ENCODE data around the gene PTPRG. TPM values are rescaled to one million over a fixed set of nuclear protein-coding genes. Genes with fewer than 3 reads are reported as not detected.
"Not testable (repeated sequence)": the region's sequence is repeated elsewhere in the genome, so short reads cannot be mapped to it uniquely, and the experiment has no call there.

PTPRG gene
- total RNA-seq, 1 donor from 2014 or later: 4.2 TPM

DNA sequence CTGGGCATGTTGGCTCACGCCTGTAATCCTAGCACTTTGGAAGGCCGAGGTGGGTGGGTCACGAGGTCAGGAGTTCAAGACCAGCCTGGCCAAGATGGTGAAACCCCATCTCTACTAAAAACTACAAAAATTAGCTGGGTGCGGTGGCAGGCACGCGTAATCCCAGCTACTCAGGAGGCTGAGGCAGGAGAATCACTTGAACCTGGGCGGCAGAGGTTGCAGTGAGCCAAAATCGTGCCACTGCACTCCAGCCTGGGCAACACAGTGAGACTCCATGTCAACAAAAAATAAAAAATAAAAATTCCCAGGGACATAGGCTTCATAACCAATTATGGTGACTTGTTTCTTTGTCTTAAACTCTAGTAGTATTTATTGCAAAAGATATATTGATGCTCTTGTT lies 155.3 kb downstream of the PTPRG start:
- H3K36me3 Mint-ChIP-seq (ENCODE audit: low read depth); H3K4me3 Mint-ChIP-seq; H3K4me1 Mint-ChIP-seq; H3K9me3 Mint-ChIP-seq; H3K27me3 Mint-ChIP-seq; intact Hi-C loops (cut with micrococcal nuclease); H3K27ac Mint-ChIP-seq; DNase-seq: not testable (repeated sequence)

DNA sequence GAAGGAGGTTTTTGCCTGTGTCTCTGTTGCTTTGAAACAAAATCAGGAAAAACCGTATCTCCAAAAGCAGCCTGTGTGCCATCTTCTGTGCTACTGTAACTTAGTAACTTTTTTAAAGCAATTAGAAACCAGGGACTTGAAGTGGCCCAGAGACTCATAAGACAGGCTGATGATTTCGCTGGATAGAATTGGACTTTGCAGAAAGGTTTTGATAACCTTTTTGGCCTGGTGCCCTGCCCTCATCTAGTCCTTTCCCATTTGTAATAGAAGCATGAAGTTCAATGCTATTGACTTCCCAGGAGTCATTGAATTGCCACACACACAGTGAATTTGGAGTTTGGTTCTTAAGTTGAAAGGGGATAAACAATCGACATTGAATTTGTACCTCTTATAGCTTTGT lies 157.2 kb downstream of the PTPRG start:
- intact Hi-C loops (cut with micrococcal nuclease): no loop called here
- no peak overlapping the region for H3K4me3 Mint-ChIP-seq

GRCh38 chr3:61719278-61719977 lies 158.1 kb downstream of the PTPRG start:
- H3K9me3 Mint-ChIP-seq: no peaks in the 10 kb centered on the region
- no peak for DNase-seq
- intact Hi-C loops (cut with micrococcal nuclease): no loop called here
- H3K4me3 Mint-ChIP-seq: no peak overlapping the region
- peaks cover 2% of the 10 kb centered on the region for H3K27me3 Mint-ChIP-seq
- H3K4me1 Mint-ChIP-seq: no peaks in the 10 kb centered on the region
- no peaks in the 10 kb centered on the region for H3K36me3 Mint-ChIP-seq (ENCODE audit: low read depth)
- H3K27ac Mint-ChIP-seq: no peak overlapping the region

More for the DNA sequence above, 157.2 kb downstream of the PTPRG start:
- Mint-ChIP-seq H3K27ac (no peak overlapping the region), H3K36me3 (ENCODE audit: low read depth) (no peaks in the 10 kb centered on the region), H3K9me3 (no peaks in the 10 kb centered on the region), H3K4me1 (no peaks in the 10 kb centered on the region), H3K27me3 (peaks cover 2% of the 10 kb centered on the region)
- DNase-seq: no peak

- DNase-seq: no peak
- no peaks in the 10 kb centered on the region for H3K4me1 Mint-ChIP-seq
- peaks cover 2% of the 10 kb centered on the region for H3K27me3 Mint-ChIP-seq
- H3K36me3 Mint-ChIP-seq (ENCODE audit: low read depth): no peaks in the 10 kb centered on the region
- H3K27ac Mint-ChIP-seq: no peak overlapping the region
- intact Hi-C loops (cut with micrococcal nuclease): no loop called here
- H3K9me3 Mint-ChIP-seq: no peaks in the 10 kb centered on the region
- no peak overlapping the region for H3K4me3 Mint-ChIP-seq
Measured at GRCh38 chr3:61723038-61723437, 161.7 kb downstream of the PTPRG start.

DNA sequence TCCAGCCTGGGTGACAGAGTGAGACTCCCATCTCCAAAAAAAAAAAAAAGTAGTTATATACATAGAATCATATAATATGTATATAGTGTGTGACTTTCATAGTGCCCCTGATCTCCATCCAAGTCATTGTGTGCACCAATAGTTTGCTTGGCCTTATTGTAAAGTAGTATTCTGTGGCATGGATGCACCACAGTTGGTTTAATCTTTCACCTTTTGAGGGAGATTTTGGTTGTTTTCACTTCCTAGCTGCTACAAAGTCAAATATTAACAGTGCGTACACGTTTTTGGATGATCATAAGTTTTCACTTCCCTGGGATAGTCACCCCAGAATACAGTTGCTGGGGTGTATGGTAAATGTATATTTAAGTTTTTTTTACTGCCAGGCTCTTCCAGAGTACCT lies 162.8 kb downstream of the PTPRG start:
- no peak for DNase-seq
- Mint-ChIP-seq H3K4me3 (no peak overlapping the region), H3K27ac (no peak overlapping the region), H3K4me1 (no peaks in the 10 kb centered on the region), H3K9me3 (no peaks in the 10 kb centered on the region), H3K27me3 (peaks cover 2% of the 10 kb centered on the region), H3K36me3 (ENCODE audit: low read depth) (no peaks in the 10 kb centered on the region)
- intact Hi-C loops (cut with micrococcal nuclease): no loop called here

GRCh38 chr3:61724801-61725200 lies 163.4 kb downstream of the PTPRG start:
- Mint-ChIP-seq H3K27me3 (peaks cover 2% of the 10 kb centered on the region), H3K4me1 (no peaks in the 10 kb centered on the region), H3K27ac (no peak overlapping the region), H3K4me3 (no peak overlapping the region), H3K9me3 (no peaks in the 10 kb centered on the region), H3K36me3 (ENCODE audit: low read depth) (no peaks in the 10 kb centered on the region)
- DNase-seq: no peak
- intact Hi-C loops (cut with micrococcal nuclease): no loop called here

DNA sequence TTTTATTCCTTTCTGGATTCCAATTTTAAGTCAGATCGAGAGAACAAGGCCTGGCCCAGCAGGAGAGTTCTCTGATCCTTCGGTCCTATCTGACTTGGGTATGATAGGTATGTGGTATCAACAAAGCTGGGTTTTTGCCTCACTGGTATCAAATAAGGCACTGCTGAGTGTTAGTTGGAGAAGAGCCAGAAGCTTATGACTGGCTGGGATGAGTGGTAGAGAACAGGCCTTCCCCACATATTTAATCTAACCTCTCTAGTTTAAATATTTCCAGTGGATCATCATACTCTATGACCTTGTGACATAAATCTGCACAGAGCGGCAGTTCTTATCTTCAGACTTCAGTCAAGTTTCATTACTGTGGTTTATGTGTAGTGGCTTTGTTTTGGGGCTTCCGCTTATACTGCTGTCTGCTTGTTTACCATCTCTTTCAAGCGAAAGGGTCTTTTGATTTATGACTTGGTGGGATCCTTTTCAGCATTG lies 164.5 kb downstream of the PTPRG start:
- H3K4me1 Mint-ChIP-seq: no peaks in the 10 kb centered on the region
- H3K9me3 Mint-ChIP-seq: no peaks in the 10 kb centered on the region
- no peak overlapping the region for H3K4me3 Mint-ChIP-seq
- H3K36me3 Mint-ChIP-seq (ENCODE audit: low read depth): no peaks in the 10 kb centered on the region
- intact Hi-C loops (cut with micrococcal nuclease): no loop called here
- H3K27ac Mint-ChIP-seq: no peak overlapping the region
- H3K27me3 Mint-ChIP-seq: peaks cover 2% of the 10 kb centered on the region
- no peak for DNase-seq

DNA sequence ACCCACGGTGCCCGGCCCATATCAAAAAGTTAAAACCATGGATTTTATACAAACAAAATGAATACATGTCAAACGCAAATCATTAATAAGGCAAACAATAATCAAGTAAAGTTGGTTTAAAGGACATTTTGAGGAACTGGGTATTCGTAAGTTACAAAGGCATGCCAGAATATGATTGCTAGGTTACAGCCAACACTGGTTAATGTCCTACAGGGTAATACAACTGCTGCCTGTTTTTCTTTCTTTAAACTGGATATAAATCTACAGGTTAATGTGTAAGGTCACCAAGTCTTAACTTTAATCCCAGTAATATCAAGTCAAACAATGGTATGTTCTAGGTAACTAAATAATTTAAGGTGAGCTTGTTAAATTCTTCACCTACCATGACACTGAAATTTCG lies 166.1 kb downstream of the PTPRG start:
- H3K27ac Mint-ChIP-seq: no peak overlapping the region
- intact Hi-C loops (cut with micrococcal nuclease): no loop called here
- no peaks in the 10 kb centered on the region for H3K9me3 Mint-ChIP-seq
- H3K4me1 Mint-ChIP-seq: no peaks in the 10 kb centered on the region
- H3K4me3 Mint-ChIP-seq: no peak overlapping the region
- H3K36me3 Mint-ChIP-seq (ENCODE audit: low read depth): no peaks in the 10 kb centered on the region
- DNase-seq: no peak
- H3K27me3 Mint-ChIP-seq: no peaks in the 10 kb centered on the region

DNA sequence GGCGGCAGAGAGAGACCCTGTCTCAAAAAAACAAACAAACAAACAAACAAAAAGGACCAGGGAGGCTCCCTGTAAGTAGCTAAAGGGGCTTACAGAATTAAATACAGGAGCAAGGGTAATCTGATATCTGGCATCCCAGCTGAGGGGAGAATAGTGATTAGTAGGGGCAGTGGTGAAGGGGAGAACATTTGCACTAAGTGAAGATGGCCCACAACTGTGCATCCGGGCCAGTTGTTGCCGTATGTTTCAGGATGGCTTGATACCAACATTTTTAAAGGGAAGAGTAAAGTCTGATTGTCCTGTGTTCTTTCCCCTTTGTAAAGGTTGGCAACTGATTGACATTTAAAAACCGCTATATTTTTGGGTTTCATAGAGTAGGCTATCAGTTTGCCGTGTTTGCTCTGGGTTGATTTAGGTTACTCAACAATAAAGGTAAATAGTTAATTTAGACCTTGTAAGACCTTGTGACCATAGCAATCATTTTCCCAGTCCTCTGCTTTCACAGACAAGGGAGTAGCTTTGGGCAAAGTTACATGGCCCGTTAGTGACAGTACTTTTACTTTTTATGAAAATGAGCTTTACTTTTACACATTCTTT lies 167.8 kb downstream of the PTPRG start:
- H3K27me3 Mint-ChIP-seq: no peaks in the 10 kb centered on the region
- H3K4me3 Mint-ChIP-seq: no peak overlapping the region
- H3K36me3 Mint-ChIP-seq (ENCODE audit: low read depth): no peaks in the 10 kb centered on the region
- H3K27ac Mint-ChIP-seq: no peak overlapping the region
- H3K9me3 Mint-ChIP-seq: no peaks in the 10 kb centered on the region
- intact Hi-C loops (cut with micrococcal nuclease): no loop called here
- H3K4me1 Mint-ChIP-seq: no peaks in the 10 kb centered on the region
- DNase-seq: no peak

- intact Hi-C loops (cut with micrococcal nuclease): no loop called here
- Mint-ChIP-seq H3K4me3 (no peak overlapping the region), H3K4me1 (no peaks in the 10 kb centered on the region)
Measured at GRCh38 chr3:61730056-61730455, 168.7 kb downstream of the PTPRG start.

GRCh38 chr3:61730577-61731231 lies 169.3 kb downstream of the PTPRG start:
- Mint-ChIP-seq H3K4me3 (no peak overlapping the region), H3K9me3 (no peaks in the 10 kb centered on the region), H3K27ac (no peak overlapping the region), H3K4me1 (no peaks in the 10 kb centered on the region), H3K27me3 (no peaks in the 10 kb centered on the region), H3K36me3 (ENCODE audit: low read depth) (no peaks in the 10 kb centered on the region)
- DNase-seq: no peak
- intact Hi-C loops (cut with micrococcal nuclease): no loop called here

More at GRCh38 chr3:61730056-61730455, 168.7 kb downstream of the PTPRG start:
- no peaks in the 10 kb centered on the region for H3K27me3 Mint-ChIP-seq
- no peak overlapping the region for H3K27ac Mint-ChIP-seq
- no peaks in the 10 kb centered on the region for H3K36me3 Mint-ChIP-seq (ENCODE audit: low read depth)
- H3K9me3 Mint-ChIP-seq: no peaks in the 10 kb centered on the region
- DNase-seq: no peak

DNA sequence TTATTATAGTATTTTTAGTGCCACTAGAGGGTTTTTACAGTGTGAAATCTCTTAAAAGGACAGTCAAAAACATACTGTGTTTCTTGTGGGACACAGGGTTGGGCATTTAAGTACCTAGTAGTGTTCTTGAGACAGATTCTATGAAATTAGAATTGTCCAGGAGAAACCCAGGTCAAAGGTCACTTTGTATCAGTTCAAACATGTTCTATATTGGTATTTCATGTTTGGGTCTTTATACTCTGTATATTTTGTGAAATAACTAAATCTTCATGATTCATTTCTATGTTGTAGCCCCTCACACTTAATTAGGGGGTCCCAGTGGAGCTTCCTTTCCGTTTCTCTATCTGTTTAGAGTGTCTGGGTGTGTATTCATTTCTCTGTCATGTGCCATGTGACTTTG lies 171.6 kb downstream of the PTPRG start:
- H3K27me3 Mint-ChIP-seq: no peaks in the 10 kb centered on the region
- DNase-seq: no peak
- H3K36me3 Mint-ChIP-seq (ENCODE audit: low read depth): no peaks in the 10 kb centered on the region
- H3K4me3 Mint-ChIP-seq: no peak overlapping the region
- intact Hi-C loops (cut with micrococcal nuclease): no loop called here
- H3K9me3 Mint-ChIP-seq: no peaks in the 10 kb centered on the region
- no peaks in the 10 kb centered on the region for H3K4me1 Mint-ChIP-seq
- H3K27ac Mint-ChIP-seq: no peak overlapping the region

DNA sequence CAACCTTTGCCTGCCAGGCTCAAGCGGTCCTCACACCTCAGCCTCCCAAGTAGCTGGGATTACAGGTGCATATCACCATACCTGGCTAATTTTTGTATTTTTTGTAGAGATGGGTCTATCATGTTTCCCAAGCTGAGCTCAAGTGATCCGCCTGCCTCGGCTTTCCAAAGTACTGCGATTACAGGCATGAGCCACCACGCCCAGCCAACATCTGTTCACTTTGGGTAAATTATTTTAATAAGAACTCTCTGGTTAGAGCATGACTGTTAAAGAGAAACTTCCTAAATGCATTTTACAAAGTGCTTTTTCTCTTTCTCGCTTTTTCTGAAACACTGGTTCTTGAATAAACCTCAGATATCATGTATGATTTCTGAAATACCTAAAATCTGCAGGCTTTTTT lies 172.5 kb downstream of the PTPRG start:
- Mint-ChIP-seq H3K36me3 (ENCODE audit: low read depth) (no peaks in the 10 kb centered on the region), H3K4me1 (no peaks in the 10 kb centered on the region), H3K9me3 (no peaks in the 10 kb centered on the region), H3K27me3 (no peaks in the 10 kb centered on the region), H3K4me3 (no peak overlapping the region), H3K27ac (no peak overlapping the region)
- no peak for DNase-seq
- intact Hi-C loops (cut with micrococcal nuclease): no loop called here

Data from activated CD4-positive, alpha-beta T cell treated with anti-CD3 and anti-CD28 coated beads, Interleukin-2, amount 10 ng/mL, durations not matched to agents 24 days and 14 days (primary cell).